ENCODE measurements around the gene EIF3B.
"Not testable (repeated sequence)": the region's sequence is repeated elsewhere in the genome, so short reads cannot be mapped to it uniquely, and the experiment has no call there.

EIF3B gene

GRCh38 chr7:2384354-2385243 lies 30.0 kb downstream of the EIF3B start:
- no peaks in the 10 kb centered on the region for H3F3A ChIP-seq (ENCODE audit: insufficient read depth, low read length)
- H3K9ac ChIP-seq (ENCODE audit: low read length) = no peak overlapping the region
- no peak overlapping the region for H2AFZ ChIP-seq (ENCODE audit: low read length)
- H3K79me2 ChIP-seq (ENCODE audit: insufficient read depth, low read length) = no peaks in the 10 kb centered on the region
- H3K9me2 ChIP-seq (ENCODE audit: low read depth, low read length) = no peaks in the 10 kb centered on the region
- H3K27me3 ChIP-seq (ENCODE audit: insufficient read depth, low read length) = no peaks in the 10 kb centered on the region
- no peak overlapping the region for H3K27ac ChIP-seq (ENCODE audit: low read depth, low read length, poor library complexity, severe bottlenecking)
- TF ChIP-seq, protein P1, sequence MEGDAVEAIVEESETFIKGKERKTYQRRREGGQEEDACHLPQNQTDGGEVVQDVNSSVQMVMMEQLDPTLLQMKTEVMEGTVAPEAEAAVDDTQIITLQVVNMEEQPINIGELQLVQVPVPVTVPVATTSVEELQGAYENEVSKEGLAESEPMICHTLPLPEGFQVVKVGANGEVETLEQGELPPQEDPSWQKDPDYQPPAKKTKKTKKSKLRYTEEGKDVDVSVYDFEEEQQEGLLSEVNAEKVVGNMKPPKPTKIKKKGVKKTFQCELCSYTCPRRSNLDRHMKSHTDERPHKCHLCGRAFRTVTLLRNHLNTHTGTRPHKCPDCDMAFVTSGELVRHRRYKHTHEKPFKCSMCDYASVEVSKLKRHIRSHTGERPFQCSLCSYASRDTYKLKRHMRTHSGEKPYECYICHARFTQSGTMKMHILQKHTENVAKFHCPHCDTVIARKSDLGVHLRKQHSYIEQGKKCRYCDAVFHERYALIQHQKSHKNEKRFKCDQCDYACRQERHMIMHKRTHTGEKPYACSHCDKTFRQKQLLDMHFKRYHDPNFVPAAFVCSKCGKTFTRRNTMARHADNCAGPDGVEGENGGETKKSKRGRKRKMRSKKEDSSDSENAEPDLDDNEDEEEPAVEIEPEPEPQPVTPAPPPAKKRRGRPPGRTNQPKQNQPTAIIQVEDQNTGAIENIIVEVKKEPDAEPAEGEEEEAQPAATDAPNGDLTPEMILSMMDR (IDR thresholded peaks at IDR 0.05; ENCODE audit: low read length) = peak; percentile 19; the same call in 1 of the 2 replicates
- no peak for TF ChIP-seq EZH2 (IDR thresholded peaks at IDR 0.05; ENCODE audit: borderline replicate concordance, low read length)
- H3K4me3 ChIP-seq (ENCODE audit: low read depth, low read length, poor library complexity, severe bottlenecking) = no peak overlapping the region
- H3K4me1 ChIP-seq (ENCODE audit: insufficient read depth, low read length, severe bottlenecking) = no peaks in the 10 kb centered on the region
- peaks cover 36% of the 10 kb centered on the region for H3K36me3 ChIP-seq (ENCODE audit: insufficient read depth, low read length)
- H3K4me2 ChIP-seq (ENCODE audit: low read length) = no peak overlapping the region
- H3K9me3 ChIP-seq (ENCODE audit: low read length) = no peaks in the 10 kb centered on the region
- no peaks in the 10 kb centered on the region for H4K20me1 ChIP-seq (ENCODE audit: insufficient read depth, low read length)

DNA sequence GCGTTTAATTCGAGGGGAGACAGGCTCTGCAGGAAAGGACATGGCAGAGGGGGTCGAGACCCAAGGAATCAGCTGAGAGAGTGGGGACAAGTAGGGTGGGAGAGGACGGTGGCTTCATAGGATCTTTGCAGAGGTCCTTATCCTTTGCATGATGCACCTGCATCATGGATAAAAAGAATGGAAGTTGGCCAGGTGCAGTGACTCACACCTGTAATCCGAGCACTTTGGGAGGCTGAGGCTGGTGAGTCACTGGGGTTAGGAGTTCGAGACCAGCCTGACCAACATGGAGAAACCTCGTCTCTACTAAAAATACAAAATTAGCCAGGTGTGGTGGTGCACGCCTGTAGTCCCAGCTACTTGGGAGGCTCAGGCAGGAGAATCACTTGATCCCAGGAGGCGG lies 31.5 kb downstream of the EIF3B start:
- not testable (repeated sequence) for H3K4me1 ChIP-seq (ENCODE audit: insufficient read depth, low read length, severe bottlenecking); H3K9ac ChIP-seq (ENCODE audit: low read length); H3K4me2 ChIP-seq (ENCODE audit: low read length); H3K27ac ChIP-seq (ENCODE audit: low read depth, low read length, poor library complexity, severe bottlenecking); H3K9me3 ChIP-seq (ENCODE audit: low read length); H3K79me2 ChIP-seq (ENCODE audit: insufficient read depth, low read length); H3K4me3 ChIP-seq (ENCODE audit: low read depth, low read length, poor library complexity, severe bottlenecking); H3F3A ChIP-seq (ENCODE audit: insufficient read depth, low read length); H2AFZ ChIP-seq (ENCODE audit: low read length); H4K20me1 ChIP-seq (ENCODE audit: insufficient read depth, low read length); H3K9me2 ChIP-seq (ENCODE audit: low read depth, low read length); H3K27me3 ChIP-seq (ENCODE audit: insufficient read depth, low read length)
- peaks cover 21% of the 10 kb centered on the region for H3K36me3 ChIP-seq (ENCODE audit: insufficient read depth, low read length)

DNA sequence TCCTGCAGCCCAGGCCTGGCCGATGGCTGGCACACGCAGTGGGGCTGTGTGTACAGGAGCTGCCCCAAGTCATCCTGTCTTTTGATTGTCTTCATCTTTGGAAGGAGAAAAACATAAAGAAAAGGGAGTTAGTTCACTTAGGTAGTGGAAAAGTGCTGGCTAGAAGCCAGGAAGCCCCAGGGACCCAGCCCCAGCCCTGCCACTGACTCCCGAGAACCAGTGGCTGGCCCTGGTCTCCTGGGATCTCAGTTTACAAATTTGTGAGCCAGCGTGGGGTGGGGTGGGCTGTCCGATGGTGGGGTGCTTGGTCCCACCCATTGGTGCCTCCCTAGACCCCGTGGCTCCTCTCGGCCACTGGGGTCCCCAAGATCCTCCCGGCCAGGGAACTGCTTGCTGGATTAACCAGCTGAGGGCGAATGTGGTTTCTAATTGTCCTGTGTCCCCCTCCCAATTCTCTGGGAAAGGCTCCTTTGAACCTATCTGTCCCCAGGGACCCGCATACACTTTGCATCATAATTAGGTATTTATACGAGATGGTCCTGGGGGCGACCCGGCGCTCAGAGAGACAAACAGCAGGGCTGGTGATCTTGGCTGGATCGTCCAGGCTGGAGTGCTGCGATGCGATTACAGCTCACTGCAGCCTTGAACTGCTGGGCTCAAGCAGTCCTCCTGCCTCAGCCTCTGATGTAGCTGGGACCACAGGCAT lies 32.5 kb downstream of the EIF3B start:
- no peaks in the 10 kb centered on the region for H3K4me1 ChIP-seq (ENCODE audit: insufficient read depth, low read length, severe bottlenecking)
- H3K27ac ChIP-seq (ENCODE audit: low read depth, low read length, poor library complexity, severe bottlenecking) = no peak overlapping the region

More for the DNA sequence above, 32.5 kb downstream of the EIF3B start:
- H3K9me3 ChIP-seq (ENCODE audit: low read length) = no peaks in the 10 kb centered on the region
- TF ChIP-seq, protein P1 (IDR thresholded peaks at IDR 0.05; ENCODE audit: low read length) = no peak
- TF ChIP-seq EZH2 (IDR thresholded peaks at IDR 0.05; ENCODE audit: borderline replicate concordance, low read length) = no peak
- H3K4me3 ChIP-seq (ENCODE audit: low read depth, low read length, poor library complexity, severe bottlenecking) = no peak overlapping the region
- H2AFZ ChIP-seq (ENCODE audit: low read length) = no peak overlapping the region
- H3K4me2 ChIP-seq (ENCODE audit: low read length) = no peak overlapping the region
- peaks cover 11% of the 10 kb centered on the region for H3K36me3 ChIP-seq (ENCODE audit: insufficient read depth, low read length)
- no peak overlapping the region for H3K9ac ChIP-seq (ENCODE audit: low read length)
- H3K79me2 ChIP-seq (ENCODE audit: insufficient read depth, low read length) = no peaks in the 10 kb centered on the region
- no peaks in the 10 kb centered on the region for H3K9me2 ChIP-seq (ENCODE audit: low read depth, low read length)
- H4K20me1 ChIP-seq (ENCODE audit: insufficient read depth, low read length) = no peaks in the 10 kb centered on the region
- no peaks in the 10 kb centered on the region for H3F3A ChIP-seq (ENCODE audit: insufficient read depth, low read length)
- no peaks in the 10 kb centered on the region for H3K27me3 ChIP-seq (ENCODE audit: insufficient read depth, low read length)
